HL-60/S4 treated with phorbol 12-myristate 13-acetate at 8.2 ng/mL for 4 days and 3 days (cell line): ENCODE results near the gene OR6S1.

Experiments used
- in situ Hi-C: fragments of 300-500 bp; cut with MboI; formaldehyde crosslinking; loops from 2 replicates; pipeline ENCODE4 v1.15.0; 2022; ENCODE audit warnings: low sequenced_read_pairs

OR6S1 gene

GRCh38 chr14:20641591-20641990 lies at the start of gene OR6S1:
Gene OR6S1, minus strand, starts transcription at chr14:20641691. Its CDS starts 0 bp downstream, at chr14:20641691.
- in situ Hi-C loops = no loop called here

- in situ Hi-C loops = loop anchor here (10.0 kb wide), 1 partner anchor 274 kb away; no protein-coding TSS in a partner anchor
Measured at GRCh38 chr14:20690848-20691640, 49.6 kb upstream of the OR6S1 start.

- in situ Hi-C loops = loop anchor here (10.0 kb wide), 1 partner anchor 64 kb away; no protein-coding TSS in a partner anchor
Measured at GRCh38 chr14:20688167-20688839, 46.8 kb upstream of the OR6S1 start, which contains the start of gene ANG. Gene ANG, plus strand, starts transcription at chr14:20688764. Its CDS starts 4,801 bp downstream, at chr14:20693565.

GRCh38 chr14:20687362-20688166 lies 46.1 kb upstream of the OR6S1 start:
- in situ Hi-C loops = loop anchor here (10.0 kb wide), 1 partner anchor 63 kb away; no protein-coding TSS in a partner anchor

- in situ Hi-C loops = loop anchor here (10.0 kb wide), 1 partner anchor 62 kb away; no protein-coding TSS in a partner anchor
Measured at GRCh38 chr14:20686386-20687143, 45.1 kb upstream of the OR6S1 start.

- in situ Hi-C loops = loop anchor here (10.0 kb wide), 1 partner anchor 60 kb away; no protein-coding TSS in a partner anchor
Measured at GRCh38 chr14:20684662-20685456, 43.4 kb upstream of the OR6S1 start.

- in situ Hi-C loops = loop anchor here (10.0 kb wide), 1 partner anchor 59 kb away; no protein-coding TSS in a partner anchor
Measured at GRCh38 chr14:20683891-20684661, 42.6 kb upstream of the OR6S1 start, which contains the start of gene RNASE4. Gene RNASE4, plus strand, starts transcription at chr14:20684560. Its CDS starts 14,812 bp downstream, at chr14:20699372.

GRCh38 chr14:20683125-20683890 lies 41.8 kb upstream of the OR6S1 start:
- in situ Hi-C loops = loop anchor here (10.0 kb wide), 1 partner anchor 59 kb away; no protein-coding TSS in a partner anchor

GRCh38 chr14:20682435-20683124 lies 41.1 kb upstream of the OR6S1 start:
- in situ Hi-C loops = loop anchor here (10.0 kb wide), 1 partner anchor 58 kb away; no protein-coding TSS in a partner anchor

GRCh38 chr14:20682127-20682434 lies 40.6 kb upstream of the OR6S1 start:
- in situ Hi-C loops = loop anchor here (10.0 kb wide), 1 partner anchor 57 kb away; no protein-coding TSS in a partner anchor

- in situ Hi-C loops = loop anchor here (10.0 kb wide), 1 partner anchor 57 kb away; no protein-coding TSS in a partner anchor
Measured at GRCh38 chr14:20681348-20682126, 40.0 kb upstream of the OR6S1 start.

GRCh38 chr14:20680843-20681347 lies 39.4 kb upstream of the OR6S1 start:
- in situ Hi-C loops = loop anchor here (10.0 kb wide), 1 partner anchor 56 kb away; no protein-coding TSS in a partner anchor

GRCh38 chr14:20680363-20680762 lies 38.9 kb upstream of the OR6S1 start:
- in situ Hi-C loops = loop anchor here (10.0 kb wide), 1 partner anchor 56 kb away; no protein-coding TSS in a partner anchor

GRCh38 chr14:20679907-20680306 lies 38.4 kb upstream of the OR6S1 start:
- in situ Hi-C loops = loop anchor here (10.0 kb wide), 1 partner anchor 55 kb away; no protein-coding TSS in a partner anchor

GRCh38 chr14:20676072-20676471 lies 34.6 kb upstream of the OR6S1 start:
- in situ Hi-C loops = no loop called here

- in situ Hi-C loops = no loop called here
Measured at GRCh38 chr14:20675669-20676068, 34.2 kb upstream of the OR6S1 start.
